GM12801 (cell line): Measurements from ENCODE around the gene SLC44A1.
A peak's percentile ranks its signal among the peaks of the same experiment; 100 is the strongest.

Experiments used
- TF ChIP-seq, protein P1 (sequence below): IDR thresholded peaks from one replicate; pipeline ENCODE4 v1.5.1; 2011; ENCODE audit warnings: control low read depth; ENCODE audit not compliant: insufficient read length; ENCODE audit errors: extremely low read depth

SLC44A1 gene

DNA sequence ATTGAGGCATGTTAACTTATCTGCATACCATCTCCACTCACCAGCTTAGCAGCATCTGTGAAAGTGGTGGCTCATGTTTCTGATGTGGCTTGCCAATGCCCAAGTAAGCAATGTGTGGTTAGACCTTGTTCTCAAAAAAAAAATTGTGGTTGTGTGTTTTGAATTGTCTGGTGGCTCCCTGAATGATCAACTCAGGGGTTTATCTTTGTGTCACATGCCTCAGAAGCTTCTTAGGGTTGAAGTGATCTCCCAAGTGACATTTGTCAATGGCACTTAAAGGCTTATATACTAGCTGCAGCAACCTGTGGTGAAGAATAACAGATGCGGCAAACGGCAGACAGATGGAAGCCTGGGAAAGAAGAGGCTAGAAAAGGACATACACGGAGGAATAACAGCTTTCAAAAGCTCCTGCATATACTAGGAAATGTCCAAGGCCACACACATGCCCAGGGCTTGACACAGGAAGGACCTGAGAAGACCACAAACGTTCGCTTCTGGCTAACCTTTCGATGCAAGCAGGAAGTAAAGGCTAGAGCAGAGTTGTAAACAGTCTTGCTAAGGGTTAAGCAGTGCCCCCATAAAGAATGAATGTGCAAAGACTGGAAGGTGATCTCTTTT lies 161.2 kb downstream of the SLC44A1 start:
- TF ChIP-seq, protein P1, sequence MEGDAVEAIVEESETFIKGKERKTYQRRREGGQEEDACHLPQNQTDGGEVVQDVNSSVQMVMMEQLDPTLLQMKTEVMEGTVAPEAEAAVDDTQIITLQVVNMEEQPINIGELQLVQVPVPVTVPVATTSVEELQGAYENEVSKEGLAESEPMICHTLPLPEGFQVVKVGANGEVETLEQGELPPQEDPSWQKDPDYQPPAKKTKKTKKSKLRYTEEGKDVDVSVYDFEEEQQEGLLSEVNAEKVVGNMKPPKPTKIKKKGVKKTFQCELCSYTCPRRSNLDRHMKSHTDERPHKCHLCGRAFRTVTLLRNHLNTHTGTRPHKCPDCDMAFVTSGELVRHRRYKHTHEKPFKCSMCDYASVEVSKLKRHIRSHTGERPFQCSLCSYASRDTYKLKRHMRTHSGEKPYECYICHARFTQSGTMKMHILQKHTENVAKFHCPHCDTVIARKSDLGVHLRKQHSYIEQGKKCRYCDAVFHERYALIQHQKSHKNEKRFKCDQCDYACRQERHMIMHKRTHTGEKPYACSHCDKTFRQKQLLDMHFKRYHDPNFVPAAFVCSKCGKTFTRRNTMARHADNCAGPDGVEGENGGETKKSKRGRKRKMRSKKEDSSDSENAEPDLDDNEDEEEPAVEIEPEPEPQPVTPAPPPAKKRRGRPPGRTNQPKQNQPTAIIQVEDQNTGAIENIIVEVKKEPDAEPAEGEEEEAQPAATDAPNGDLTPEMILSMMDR: no peak

DNA sequence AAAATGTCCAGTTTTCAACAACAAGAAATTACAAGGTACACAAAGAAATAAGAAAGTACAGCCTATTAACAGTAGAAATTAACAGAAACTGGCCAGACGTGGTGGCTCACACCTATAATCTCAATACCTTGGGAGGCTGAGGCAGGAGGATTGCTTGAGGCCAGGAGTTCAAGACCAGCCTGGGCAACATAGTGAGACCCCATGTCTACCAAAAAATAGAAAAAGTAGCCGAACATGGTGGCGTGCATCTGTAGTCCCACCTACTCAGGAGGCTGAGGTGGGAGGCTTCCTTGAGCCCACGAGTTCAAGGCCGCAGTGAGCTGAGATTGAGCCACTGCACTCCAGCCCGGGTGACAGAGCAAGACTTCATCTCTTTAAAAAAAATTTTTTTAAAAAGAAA lies 161.9 kb downstream of the SLC44A1 start:
- TF ChIP-seq, protein P1: no peak

DNA sequence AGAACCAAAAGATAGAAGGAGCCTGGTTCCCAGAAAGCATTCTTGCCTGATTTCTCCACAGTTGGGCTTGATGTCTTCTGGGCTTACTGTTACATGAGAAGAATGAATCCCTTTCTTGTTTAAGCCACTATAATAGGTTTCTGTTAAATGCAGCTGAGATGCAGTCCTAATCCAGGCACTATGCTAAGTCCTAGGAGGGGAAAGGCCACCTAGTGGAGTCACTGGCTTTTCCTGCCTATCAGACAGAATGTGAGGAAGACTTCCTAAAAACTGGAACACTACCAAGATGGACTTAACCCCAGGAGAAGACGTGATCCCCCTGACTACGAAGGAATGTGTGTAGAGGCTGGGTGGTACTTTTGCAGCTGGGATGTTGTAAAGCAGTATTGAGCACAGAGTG lies 169.1 kb downstream of the SLC44A1 start:
- TF ChIP-seq, protein P1: no peak

DNA sequence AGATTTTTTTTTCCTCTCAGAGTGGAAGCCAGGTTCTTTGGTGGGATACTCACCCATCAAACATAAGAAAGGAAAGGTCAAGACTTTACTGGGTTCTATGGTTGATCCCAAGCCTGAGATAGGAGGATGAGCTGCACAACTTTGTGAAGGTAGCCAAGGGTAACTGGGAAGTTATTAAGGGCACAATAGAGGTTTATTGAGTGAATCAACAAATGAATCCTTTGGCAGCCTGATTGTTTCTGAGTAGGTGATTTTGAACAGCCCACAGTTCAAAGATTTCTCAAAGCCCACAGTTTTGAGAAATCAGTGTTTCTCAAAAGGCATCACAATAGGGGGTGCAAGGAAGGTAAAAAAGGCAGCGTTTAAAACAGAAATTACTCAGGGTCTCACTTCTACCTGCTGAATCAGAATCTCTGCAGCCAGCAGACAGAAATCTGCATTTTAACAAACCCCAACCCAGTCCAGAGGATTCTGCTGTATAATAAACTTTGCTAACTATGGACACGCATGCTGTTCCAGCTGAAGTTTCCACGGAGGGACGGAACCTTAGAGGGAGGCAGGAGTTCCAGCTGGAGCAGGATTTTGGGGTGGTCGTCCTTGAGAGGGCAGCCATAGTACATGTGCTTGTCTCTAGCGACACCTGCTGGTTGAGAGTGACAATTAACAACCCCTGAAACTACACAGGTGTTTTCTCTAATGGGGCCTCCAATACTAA lies 170.7 kb downstream of the SLC44A1 start:
- TF ChIP-seq, protein P1: peak; percentile 46

DNA sequence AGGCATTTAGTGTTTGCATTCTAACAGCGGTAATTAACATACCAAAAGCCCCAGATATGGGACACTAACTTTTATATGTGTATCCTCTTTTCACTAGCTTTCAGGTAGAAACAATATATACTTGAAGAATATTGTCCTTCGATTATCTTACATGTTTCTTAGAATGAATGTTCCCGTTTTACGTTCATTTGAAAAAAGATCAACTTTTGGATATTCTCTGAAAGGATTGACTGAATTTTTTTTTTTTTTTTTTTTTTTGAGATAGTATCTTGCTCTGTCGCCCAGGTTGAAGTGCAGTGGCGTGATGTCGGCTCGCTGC lies 171.2 kb downstream of the SLC44A1 start:
- TF ChIP-seq, protein P1: no peak

DNA sequence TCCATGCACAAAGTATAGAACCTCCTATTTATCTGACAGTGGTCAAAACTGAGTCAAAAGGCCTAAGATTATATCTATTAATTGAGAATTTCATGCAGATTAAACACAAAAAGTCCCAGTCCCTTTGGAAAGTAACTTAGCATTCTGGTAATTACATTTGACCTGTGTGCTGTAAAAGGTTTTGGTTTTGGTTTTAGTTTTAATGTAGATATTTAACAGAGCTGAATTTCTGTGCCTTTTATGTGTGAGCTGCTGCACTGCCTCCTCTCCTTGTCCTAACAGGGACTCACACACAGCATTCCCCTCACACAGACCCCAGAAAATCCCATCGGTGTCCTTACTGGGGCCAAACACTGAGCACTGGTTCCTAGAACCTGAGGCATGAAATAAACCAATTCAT lies 172.4 kb downstream of the SLC44A1 start:
- TF ChIP-seq, protein P1: no peak

DNA sequence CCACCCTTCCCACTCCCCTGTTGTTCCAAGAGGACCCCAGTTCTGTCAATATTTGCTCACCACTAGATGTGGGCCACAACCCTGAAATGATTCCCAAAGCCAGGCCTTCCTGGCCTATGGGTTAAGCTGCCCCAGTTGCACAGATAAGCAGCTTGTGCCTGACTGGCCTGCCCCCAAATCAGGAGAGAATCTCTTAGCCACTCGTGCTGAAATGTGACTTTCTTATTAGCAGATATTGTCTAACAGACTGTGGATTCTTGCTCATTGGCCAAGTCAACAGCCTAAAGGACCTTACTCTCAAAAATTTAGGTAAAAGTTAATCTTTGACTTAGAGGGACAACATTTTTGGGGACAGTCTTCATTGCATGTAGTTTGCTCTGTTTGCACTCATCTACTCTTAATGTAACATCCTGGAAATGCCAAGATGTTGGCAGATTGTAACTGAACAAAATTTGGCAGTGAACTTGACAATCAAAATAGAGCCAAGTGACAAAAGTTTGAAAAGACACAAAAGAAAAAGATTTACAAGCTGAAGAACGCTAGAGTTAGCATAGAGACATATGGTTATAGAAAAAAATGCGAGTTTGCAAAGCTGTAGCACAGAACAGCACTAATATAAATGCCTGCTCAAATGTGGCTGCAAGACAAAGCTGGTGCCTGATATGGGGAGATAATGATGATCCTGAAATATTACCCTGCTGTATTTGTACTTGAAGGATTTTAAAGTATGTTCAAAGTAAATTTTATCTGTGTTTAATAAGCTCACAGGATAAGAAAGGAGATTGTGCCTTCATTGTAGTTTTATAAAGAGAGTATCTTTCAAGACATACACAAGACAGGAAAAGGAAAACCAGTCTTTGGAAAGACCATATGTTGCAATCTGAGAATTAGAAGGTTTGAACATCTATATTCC lies 174.4 kb downstream of the SLC44A1 start:
- TF ChIP-seq, protein P1: no peak
